CD4-positive, alpha-beta T cell treated with Interleukin-12 subunit alpha and Interleukin-12 subunit beta, for 1 hour (primary cell): ENCODE measurements around the gene RGPD5.
"Not testable (repeated sequence)": the region's sequence is repeated elsewhere in the genome, so short reads cannot be mapped to it uniquely, and the experiment has no call there.

Experiments used
- DNase-seq: peaks from one replicate; pipeline ENCODE4 v3.0.0-alpha.2; 2020

The RGPD5 gene

GRCh38 chr2:109794074-109794737 is at the start of gene RGPD5:
RGPD5 (plus strand) TSS chr2:109794305; CDS start chr2:109794466, 161 bp downstream.
- not testable (repeated sequence) for DNase-seq

- DNase-seq, result not testable (repeated sequence)
Observed at GRCh38 chr2:109751572-109751971, 42.5 kb upstream of the RGPD5 start.

- DNase-seq, result not testable (repeated sequence)
Observed at GRCh38 chr2:109757163-109757824, 36.8 kb upstream of the RGPD5 start.

DNA sequence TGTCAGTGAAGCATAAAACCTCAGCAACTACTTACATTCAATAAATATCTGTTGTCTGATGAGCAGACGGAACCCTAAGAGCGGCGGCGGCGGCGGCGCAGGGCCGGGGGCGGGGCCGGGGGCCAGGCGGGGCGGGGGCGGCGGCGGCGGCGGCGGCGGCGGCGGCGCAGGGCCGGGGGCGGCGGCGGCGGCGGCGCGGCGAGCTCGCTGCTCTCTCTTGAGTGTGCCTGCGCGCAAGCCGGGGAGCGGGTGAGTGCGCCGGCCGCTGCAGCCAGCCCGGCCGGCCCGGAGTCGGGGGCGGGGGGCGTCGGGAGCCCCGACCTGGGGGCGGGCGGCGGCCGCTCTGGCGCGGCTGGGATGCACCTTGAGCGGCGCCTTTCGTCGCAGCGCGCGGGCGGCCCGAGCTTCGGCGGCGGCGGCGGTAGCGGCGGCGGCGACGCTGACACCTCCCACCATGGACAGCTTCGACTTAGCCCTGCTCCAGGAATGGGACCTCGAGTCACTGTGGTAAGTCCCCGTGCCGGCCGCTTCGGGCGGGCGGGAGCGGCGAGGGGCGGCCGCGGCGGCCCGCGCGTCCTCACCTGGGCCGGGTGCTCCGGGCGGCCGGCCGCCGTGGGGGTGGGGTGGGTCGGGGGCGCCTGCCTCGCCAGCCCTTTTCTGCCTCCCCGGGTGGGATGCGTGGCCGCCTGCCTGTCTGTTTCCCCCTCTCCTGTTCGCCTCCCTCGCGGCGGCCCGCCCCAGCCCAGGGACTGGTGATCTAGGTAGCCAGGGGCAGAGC is 33.7 kb upstream of the RGPD5 start:
- not testable (repeated sequence) for DNase-seq

DNA sequence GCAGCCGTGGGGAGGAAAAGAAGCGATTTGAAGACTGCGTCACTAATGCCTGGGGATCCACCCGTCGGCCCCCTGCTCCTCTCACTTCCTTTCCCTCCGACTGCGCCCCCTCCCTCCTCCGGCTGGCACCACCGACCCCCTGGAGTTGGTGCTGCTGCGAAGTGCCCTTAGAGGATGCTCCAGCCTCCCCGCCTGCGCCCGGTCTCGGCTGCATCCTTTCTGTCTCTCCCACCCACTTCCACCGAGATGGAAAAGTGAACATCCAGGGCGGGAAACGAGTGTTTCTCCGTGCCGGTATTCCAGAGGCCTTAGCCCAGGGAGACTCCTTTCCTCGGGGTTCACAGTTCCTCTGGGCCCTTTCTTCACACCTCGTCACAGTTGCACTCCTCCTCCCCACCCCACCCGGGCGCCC is 33.1 kb upstream of the RGPD5 start:
- not testable (repeated sequence) for DNase-seq

GRCh38 chr2:109761976-109762375 is 32.1 kb upstream of the RGPD5 start:
- not testable (repeated sequence) for DNase-seq

GRCh38 chr2:109766074-109766473 is 28.0 kb upstream of the RGPD5 start:
- not testable (repeated sequence) for DNase-seq

GRCh38 chr2:109766886-109767578 is 27.1 kb upstream of the RGPD5 start:
- not testable (repeated sequence) for DNase-seq

DNA sequence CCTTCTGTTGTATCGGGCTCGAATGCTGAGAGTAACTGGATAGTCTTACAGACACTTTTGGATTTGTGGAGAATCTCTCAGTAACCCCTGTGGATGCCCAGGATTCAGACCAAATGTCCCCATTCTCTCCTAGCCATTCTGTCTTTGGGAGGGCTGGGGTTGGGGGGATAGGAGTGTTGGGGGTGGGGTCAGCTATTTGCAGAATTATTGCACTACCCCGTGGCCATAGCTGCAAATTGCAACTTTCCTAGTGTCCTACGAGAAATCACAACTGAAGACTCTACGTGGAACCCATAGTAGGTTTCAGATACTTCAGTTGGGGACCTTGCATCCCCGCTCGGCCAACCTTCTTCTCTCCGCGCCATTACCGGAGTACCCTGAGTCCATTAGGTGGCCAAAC is 25.2 kb upstream of the RGPD5 start:
- DNase-seq, result not testable (repeated sequence)

GRCh38 chr2:109779118-109779517 is 15.0 kb upstream of the RGPD5 start:
- DNase-seq, result not testable (repeated sequence)

- DNase-seq, result not testable (repeated sequence)
Observed at GRCh38 chr2:109781147-109781816, 12.8 kb upstream of the RGPD5 start.

- DNase-seq, result not testable (repeated sequence)
Observed at GRCh38 chr2:109782446-109782993, 11.6 kb upstream of the RGPD5 start.

GRCh38 chr2:109791530-109792279 is 2.4 kb upstream of the RGPD5 start:
- DNase-seq, result not testable (repeated sequence)

DNA sequence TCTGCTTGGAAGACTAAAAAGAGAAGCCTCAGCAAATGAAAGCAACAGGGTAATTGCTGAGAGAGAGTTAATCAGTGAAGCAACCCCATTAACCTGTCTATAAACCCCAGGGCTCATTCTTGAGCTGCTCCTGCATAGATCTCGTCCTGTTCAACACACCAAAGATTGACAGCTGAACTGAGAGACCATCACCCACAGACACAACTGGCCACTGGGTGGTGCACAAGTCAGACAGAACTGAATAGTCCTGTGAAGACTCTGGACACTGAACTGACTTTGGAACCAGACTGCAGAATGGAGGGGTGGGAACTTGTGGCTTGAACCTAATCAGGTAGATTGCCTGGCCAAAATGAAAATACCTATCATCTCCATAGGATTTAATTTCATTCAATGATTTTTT is 1.4 kb upstream of the RGPD5 start:
- not testable (repeated sequence) for DNase-seq

GRCh38 chr2:109871129-109871751 is 77.1 kb downstream of the RGPD5 start:
- not testable (repeated sequence) for DNase-seq

GRCh38 chr2:109876625-109877024 is 82.5 kb downstream of the RGPD5 start:
- DNase-seq, result not testable (repeated sequence)

DNA sequence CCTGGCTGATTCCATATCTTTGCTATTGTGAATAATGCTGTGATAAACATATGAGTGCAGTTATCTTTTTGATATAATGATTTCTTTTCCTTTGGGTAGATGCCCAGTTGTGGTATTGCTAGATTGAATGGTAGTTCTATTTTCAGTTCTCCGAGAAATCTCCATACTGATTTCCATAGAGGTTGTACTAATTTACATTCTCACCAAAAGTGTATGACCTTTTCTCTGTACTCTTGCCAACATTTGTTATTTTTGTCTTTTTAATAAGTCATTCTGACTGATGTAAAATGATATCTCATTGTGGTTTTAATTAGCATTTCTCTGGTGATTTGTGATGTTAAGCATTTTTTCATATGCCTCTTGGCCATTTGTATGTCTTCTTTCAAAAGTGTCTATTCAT is 88.0 kb downstream of the RGPD5 start:
- not testable (repeated sequence) for DNase-seq

DNA sequence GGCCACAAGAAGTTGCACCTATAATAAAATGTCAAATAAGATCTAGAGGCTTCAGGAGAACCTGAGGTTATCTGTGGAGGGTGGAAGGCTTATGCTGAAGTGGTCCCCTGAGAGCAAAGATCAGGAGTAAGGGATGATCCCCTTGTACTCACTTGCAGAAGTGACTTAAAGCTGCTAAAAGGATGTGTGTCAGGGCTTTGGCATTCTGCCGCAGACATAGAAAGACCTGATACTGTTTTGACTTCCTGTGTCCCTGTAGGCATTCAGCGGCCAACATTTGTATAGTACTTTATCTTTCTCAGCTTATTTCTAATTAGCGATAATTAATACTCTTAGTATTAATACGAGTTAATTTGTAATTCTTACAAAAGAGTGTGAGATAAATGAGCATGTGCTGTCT is 94.3 kb downstream of the RGPD5 start:
- DNase-seq, result not testable (repeated sequence)

GRCh38 chr2:109889909-109890308 is 95.8 kb downstream of the RGPD5 start:
- not testable (repeated sequence) for DNase-seq

GRCh38 chr2:109891024-109891423 is 96.9 kb downstream of the RGPD5 start:
- DNase-seq, result not testable (repeated sequence)

DNA sequence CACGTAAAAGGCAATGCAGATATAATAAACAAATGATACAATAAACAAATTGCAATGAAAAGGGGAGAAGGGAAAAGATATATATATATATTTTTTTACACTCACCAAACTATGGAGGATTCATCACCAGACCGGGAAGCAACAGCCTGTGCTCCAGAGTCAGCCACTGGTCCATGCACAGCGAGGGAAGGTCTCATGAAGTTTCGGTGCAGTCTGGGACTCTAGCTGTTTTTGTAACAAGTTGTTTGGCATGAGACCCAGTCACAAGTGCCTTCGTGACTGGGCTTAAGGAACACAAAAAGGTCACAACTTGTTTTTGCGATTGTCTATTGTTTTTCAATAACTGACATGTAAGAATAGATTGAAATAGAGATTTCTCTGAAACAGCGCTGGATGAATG is 99.6 kb downstream of the RGPD5 start:
- DNase-seq, result not testable (repeated sequence)
